GM03348 (cell line): ENCODE results near the gene PLEKHD1.

Experiments used
- DNase-seq: peaks from one replicate; pipeline ENCODE4 v3.0.0; 2012; ENCODE audit warnings: low spot score

PLEKHD1 gene

GRCh38 chr14:69547701-69548348, 63.3 kb downstream of the PLEKHD1 start:
- peak; percentile 71 for DNase-seq

GRCh38 chr14:69548566-69548965, 64.0 kb downstream of the PLEKHD1 start:
- no peak for DNase-seq

- no peak for DNase-seq
Observed at GRCh38 chr14:69551511-69551910, 67.0 kb downstream of the PLEKHD1 start.

- peak; percentile 54 for DNase-seq
Observed at GRCh38 chr14:69553252-69553651, 68.7 kb downstream of the PLEKHD1 start.

- DNase-seq: no peak
Observed at GRCh38 chr14:69554500-69554899, 70.0 kb downstream of the PLEKHD1 start.

- DNase-seq: no peak
Observed at GRCh38 chr14:69558774-69559173, 74.2 kb downstream of the PLEKHD1 start.

GRCh38 chr14:69559581-69560011, 75.1 kb downstream of the PLEKHD1 start:
- DNase-seq: no peak

- no peak for DNase-seq
Observed at GRCh38 chr14:69560826-69561225, 76.3 kb downstream of the PLEKHD1 start.

GRCh38 chr14:69561893-69562292, 77.4 kb downstream of the PLEKHD1 start:
- no peak for DNase-seq

GRCh38 chr14:69567563-69567962, 83.0 kb downstream of the PLEKHD1 start:
- DNase-seq: no peak

GRCh38 chr14:69569859-69570258, 85.3 kb downstream of the PLEKHD1 start:
- DNase-seq: no peak

- no peak for DNase-seq
Observed at GRCh38 chr14:69570836-69571330, 86.4 kb downstream of the PLEKHD1 start.

GRCh38 chr14:69571449-69572029, 87.0 kb downstream of the PLEKHD1 start:
- DNase-seq: no peak

GRCh38 chr14:69572030-69572840, 87.7 kb downstream of the PLEKHD1 start:
- peak; percentile 32 for DNase-seq

GRCh38 chr14:69572841-69573135, 88.3 kb downstream of the PLEKHD1 start:
- DNase-seq: peak; percentile 19

- DNase-seq: peak; percentile 16
Observed at GRCh38 chr14:69573205-69573830, 88.8 kb downstream of the PLEKHD1 start.

GRCh38 chr14:69573831-69574262, 89.3 kb downstream of the PLEKHD1 start:
- DNase-seq: no peak

GRCh38 chr14:69574263-69574953, 89.9 kb downstream of the PLEKHD1 start, which contains the start of gene CCDC177:
Gene CCDC177, minus strand, starts transcription at chr14:69574871. Its CDS starts 1,249 bp downstream, at chr14:69573622.
- peak; percentile 77 for DNase-seq

- no peak for DNase-seq
Observed at GRCh38 chr14:69574954-69575295, 90.4 kb downstream of the PLEKHD1 start.

- DNase-seq: no peak
Observed at GRCh38 chr14:69579476-69579875, 94.9 kb downstream of the PLEKHD1 start.

- DNase-seq: peak; percentile 59
Observed at GRCh38 chr14:69580009-69580577, 95.6 kb downstream of the PLEKHD1 start.
